Measurements from ENCODE around the gene NR5A2. TPM values are rescaled to one million over a fixed set of nuclear protein-coding genes. Genes with fewer than 3 reads are reported as not detected.
A peak's percentile ranks its signal among the peaks of the same experiment; 100 is the strongest.

NR5A2 gene
- total and polyA plus RNA-seq, 7 experiments from 2014 or later: 0.10 TPM; not detected in 6

DNA sequence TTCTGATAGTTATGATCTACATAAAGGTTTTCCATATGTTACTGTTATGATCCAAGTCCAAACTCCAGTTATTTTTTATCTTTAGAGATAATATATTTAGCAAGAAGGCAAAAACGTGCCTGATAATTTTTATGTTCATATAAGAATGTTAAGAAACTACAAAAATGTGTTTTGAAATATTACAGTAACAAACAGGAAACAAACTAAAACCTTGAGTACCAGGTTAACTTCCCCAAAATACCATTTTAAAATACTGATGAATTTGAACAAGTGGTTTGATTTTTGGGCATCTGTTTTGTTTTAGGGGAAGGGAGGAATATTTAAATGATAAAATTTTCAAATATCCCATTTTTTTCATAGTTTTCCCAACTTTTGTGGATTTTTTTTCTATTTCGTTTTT is 124.8 kb downstream of the NR5A2 start:
- peaks cover 0 to 5% (median 0%) of the 10 kb centered on the region in 11 donors for H3K9me3 Mint-ChIP-seq
- H3K36me3 ChIP-seq (ENCODE audit: control insufficient read depth in 2 of 3, insufficient read depth in 3 of 3, low read length in 3 of 3): no peaks in the 10 kb centered on the region
- peaks cover 27 to 30% of the 10 kb centered on the region in 2 donors for H3K4me1 ChIP-seq (ENCODE audit: control insufficient read depth in 2 of 2, insufficient read depth in 2 of 2, low read length in 2 of 2)
- H3K4me1 Mint-ChIP-seq: peaks cover 18 to 54% (median 29%) of the 10 kb centered on the region in 7 donors
- H3K27me3 Mint-ChIP-seq: peaks cover 0 to 2% (median 0%) of the 10 kb centered on the region in 5 donors
- ATAC-seq: no peak
- ChIA-PET CTCF (no interaction called here), POLR2A (no interaction called here)
- H3K9me3 ChIP-seq (ENCODE audit: control insufficient read depth in 2 of 3, low read length in 3 of 3): no peaks in the 10 kb centered on the region
- H3K36me3 Mint-ChIP-seq: peaks cover 0 to 11% (median 0%) of the 10 kb centered on the region in 5 donors
- no peaks in the 10 kb centered on the region for H3K27me3 ChIP-seq (ENCODE audit: control insufficient read depth in 2 of 2, insufficient read depth in 2 of 2, low read length in 2 of 2)
- peak overlapping the region in 7 of 9 donors; percentile 74 to 99 (median 85) for H3K27ac Mint-ChIP-seq
- DNase-seq: no peak
- H3K27ac ChIP-seq (ENCODE audit: low read depth, low read length): no peak overlapping the region
- intact Hi-C loops (cut with micrococcal nuclease): loop anchor here (5.0 to 10.0 kb wide), 7 partner anchors 90 to 872 kb away; partner anchors contain the start of genes KIF21B (in 1 of the 2) and ZNF281 (in 1 of the 2)
- no peak overlapping the region for H3K4me3 ChIP-seq (ENCODE audit: low read length)
- H3K4me3 Mint-ChIP-seq: peak overlapping the region in 1 of 10 donors; percentile 69

DNA sequence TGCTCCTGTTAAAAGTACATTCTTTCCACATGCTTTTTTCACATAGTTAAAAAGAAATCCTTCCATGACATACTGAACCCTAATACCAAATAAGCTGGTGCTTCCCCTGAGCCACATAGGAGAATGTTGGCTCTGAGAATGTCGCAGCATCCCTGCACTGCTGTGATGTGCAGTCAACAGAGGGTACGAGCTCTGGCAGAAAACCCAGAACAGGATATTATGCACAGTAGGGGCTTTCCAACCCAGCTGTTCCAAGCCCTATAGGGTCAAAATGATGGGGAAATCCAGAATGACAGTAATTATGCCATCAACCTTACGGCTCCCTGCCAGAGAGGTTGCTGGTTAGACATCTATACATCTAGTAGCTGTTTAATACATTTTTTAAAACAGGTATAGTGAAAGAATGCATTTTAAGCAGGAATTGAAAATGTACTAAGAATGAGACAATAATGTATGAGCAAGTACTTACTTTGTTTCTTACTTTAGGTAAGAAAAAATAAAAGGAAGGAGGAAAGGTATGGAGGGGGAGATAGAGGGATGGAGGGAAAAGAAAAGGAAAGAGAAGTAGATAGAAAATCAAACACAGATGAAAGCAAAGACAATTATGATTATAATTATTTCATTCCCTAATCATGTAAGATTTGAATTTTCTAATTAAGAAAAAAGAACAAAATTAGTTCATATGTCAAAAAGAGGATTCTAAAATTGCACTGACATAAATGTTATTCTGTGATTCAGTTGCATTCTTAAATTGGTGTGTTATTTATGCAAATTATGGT is 126.0 kb downstream of the NR5A2 start:
- Mint-ChIP-seq H3K4me3 (peak overlapping the region; percentile 16 to 83 (median 63)), H3K27ac (peak overlapping the region; percentile 74 to 99 (median 90)), H3K4me1 (peaks cover 18 to 54% (median 29%) of the 10 kb centered on the region in 7 donors), H3K27me3 (peaks cover 0 to 2% (median 0%) of the 10 kb centered on the region in 5 donors), H3K9me3 (peaks cover 0 to 5% (median 0%) of the 10 kb centered on the region in 11 donors), H3K36me3 (peaks cover 0 to 11% (median 0%) of the 10 kb centered on the region in 5 donors)
- Histone ChIP-seq H3K4me3 (ENCODE audit: low read length) (no peak overlapping the region), H3K9me3 (ENCODE audit: control insufficient read depth in 2 of 3, low read length in 3 of 3) (no peaks in the 10 kb centered on the region), H3K36me3 (ENCODE audit: control insufficient read depth in 2 of 3, insufficient read depth in 3 of 3, low read length in 3 of 3) (no peaks in the 10 kb centered on the region), H3K27ac (ENCODE audit: low read depth, low read length) (peak overlapping the region; percentile 64), H3K27me3 (ENCODE audit: control insufficient read depth in 2 of 2, insufficient read depth in 2 of 2, low read length in 2 of 2) (no peaks in the 10 kb centered on the region), H3K4me1 (ENCODE audit: control insufficient read depth in 2 of 2, insufficient read depth in 2 of 2, low read length in 2 of 2) (peaks cover 27 to 30% of the 10 kb centered on the region in 2 donors)
- POLR2A ChIA-PET: interaction anchor here (0.6 to 1.1 kb wide), 4 partner anchors 39 to 376 kb away, joined by 3 to 4 read pairs (median 3); no protein-coding TSS in a partner anchor
- peak in 7 of 9 donors; percentile 10 to 72 (median 53) for DNase-seq
- intact Hi-C loops (cut with micrococcal nuclease): loop anchor here (1.0 to 10.0 kb wide), 12 partner anchors 9 to 871 kb away; partner anchors contain the start of genes ZNF281 (in 2 of the 2) and KIF21B (in 1 of the 2)
- CTCF ChIA-PET: interaction anchor here (0.7 to 1.4 kb wide), 4 partner anchors 10 to 149 kb away, joined by 3 to 4 read pairs (median 3); no protein-coding TSS in a partner anchor
- ATAC-seq: peak; percentile 89

DNA sequence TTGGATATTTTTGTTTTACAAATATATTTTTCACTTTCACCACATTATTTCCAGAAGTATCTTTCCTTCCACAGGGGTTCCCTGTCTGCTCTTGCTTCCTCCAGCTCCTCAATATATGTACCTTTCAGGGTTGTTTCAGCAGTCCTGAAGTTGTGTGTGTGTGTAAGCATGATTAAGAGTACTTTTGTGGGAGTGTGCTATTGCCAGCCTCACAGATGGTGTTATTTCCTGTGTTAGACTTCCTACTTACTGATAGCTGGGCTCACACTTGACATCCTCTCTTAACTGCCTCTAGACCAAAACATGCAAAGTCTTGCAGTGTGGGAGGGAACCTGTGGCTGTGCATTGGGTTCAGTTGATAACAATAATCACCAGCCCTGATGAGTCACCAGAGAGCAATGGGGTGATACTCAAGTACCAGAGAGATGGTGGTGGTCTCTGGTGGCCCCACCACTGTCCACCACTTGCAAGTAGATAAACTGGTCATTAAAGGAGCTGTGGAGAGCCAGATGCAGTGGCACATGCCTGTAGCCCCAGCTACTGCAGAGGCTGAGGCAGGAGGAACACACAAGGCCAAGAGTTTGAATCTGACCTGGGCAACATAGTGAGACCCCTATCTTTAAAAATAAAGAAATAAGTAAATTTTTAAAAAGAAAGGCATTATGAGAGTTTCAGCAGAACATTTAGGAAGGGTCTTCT is 126.7 kb downstream of the NR5A2 start:
- Mint-ChIP-seq H3K4me3 (peak overlapping the region; percentile 45 to 87 (median 67)), H3K4me1 (peaks cover 18 to 54% (median 29%) of the 10 kb centered on the region in 7 donors), H3K36me3 (peaks cover 0 to 11% (median 0%) of the 10 kb centered on the region in 5 donors), H3K27ac (peak overlapping the region; percentile 74 to 99 (median 89)), H3K27me3 (peaks cover 0 to 2% (median 0%) of the 10 kb centered on the region in 5 donors), H3K9me3 (peaks cover 0 to 5% (median 0%) of the 10 kb centered on the region in 11 donors)
- Histone ChIP-seq H3K4me3 (ENCODE audit: low read length) (no peak overlapping the region), H3K36me3 (ENCODE audit: control insufficient read depth in 2 of 3, insufficient read depth in 3 of 3, low read length in 3 of 3) (no peaks in the 10 kb centered on the region), H3K9me3 (ENCODE audit: control insufficient read depth in 2 of 3, low read length in 3 of 3) (no peaks in the 10 kb centered on the region), H3K27me3 (ENCODE audit: control insufficient read depth in 2 of 2, insufficient read depth in 2 of 2, low read length in 2 of 2) (no peaks in the 10 kb centered on the region), H3K4me1 (ENCODE audit: control insufficient read depth in 2 of 2, insufficient read depth in 2 of 2, low read length in 2 of 2) (peaks cover 27 to 30% of the 10 kb centered on the region in 2 donors), H3K27ac (ENCODE audit: low read depth, low read length) (peak overlapping the region; percentile 64)
- CTCF ChIA-PET: interaction anchor here (1.3 to 1.4 kb wide), 3 partner anchors 16 to 148 kb away, joined by 3 to 4 read pairs (median 3); no protein-coding TSS in a partner anchor
- ATAC-seq: peak; percentile 88
- intact Hi-C loops (cut with micrococcal nuclease): loop anchor here (1.0 to 10.0 kb wide), 10 partner anchors 8 to 871 kb away; partner anchors contain the start of genes KIF21B (in 1 of the 2) and ZNF281 (in 1 of the 2)
- peak in 8 of 9 donors; percentile 26 to 65 (median 50) for DNase-seq
- POLR2A ChIA-PET: interaction anchor here (0.6 to 1.1 kb wide), 5 partner anchors 9 to 148 kb away, joined by 3 read pairs; no protein-coding TSS in a partner anchor

DNA sequence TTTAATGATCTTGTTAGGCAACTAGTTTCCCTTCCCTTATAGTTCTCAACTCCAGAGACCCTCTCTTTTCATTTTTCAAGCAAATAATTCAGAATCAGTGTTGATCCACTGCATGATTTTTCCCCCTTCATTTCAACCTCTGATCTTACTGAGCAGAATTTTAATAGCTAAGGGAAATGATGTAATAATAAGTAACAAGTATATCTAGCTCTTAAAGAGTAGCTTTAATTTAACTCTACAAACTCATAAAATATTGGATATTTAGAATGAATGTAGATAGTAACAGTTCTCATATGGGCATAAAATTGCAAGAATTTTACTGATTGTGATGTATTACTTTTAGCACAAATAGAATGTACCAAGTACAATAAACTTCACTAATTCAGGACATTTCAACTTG is 130.2 kb downstream of the NR5A2 start:
- peaks cover 0 to 5% (median 0%) of the 10 kb centered on the region in 11 donors for H3K9me3 Mint-ChIP-seq
- no peak overlapping the region for H3K27ac Mint-ChIP-seq
- intact Hi-C loops (cut with micrococcal nuclease): loop anchor here in 1 of 2 donors (10.0 kb wide), 1 partner anchor 867 kb away; the partner anchor contains the start of gene KIF21B
- ChIA-PET CTCF (interaction anchor here (0.6 kb wide), 1 partner anchor 105 kb away, joined by 3 read pairs; no protein-coding TSS in a partner anchor), POLR2A (no interaction called here)
- Histone ChIP-seq H3K27me3 (ENCODE audit: control insufficient read depth in 2 of 2, insufficient read depth in 2 of 2, low read length in 2 of 2) (no peaks in the 10 kb centered on the region), H3K27ac (ENCODE audit: low read depth, low read length) (no peak overlapping the region), H3K4me1 (ENCODE audit: control insufficient read depth in 2 of 2, insufficient read depth in 2 of 2, low read length in 2 of 2) (peaks cover 23% of the 10 kb centered on the region in 2 donors), H3K36me3 (ENCODE audit: control insufficient read depth in 2 of 3, insufficient read depth in 3 of 3, low read length in 3 of 3) (no peaks in the 10 kb centered on the region), H3K4me3 (ENCODE audit: low read length) (no peak overlapping the region), H3K9me3 (ENCODE audit: control insufficient read depth in 2 of 3, low read length in 3 of 3) (no peaks in the 10 kb centered on the region)
- DNase-seq (no peak), ATAC-seq (no peak)
- H3K4me1 Mint-ChIP-seq: peaks cover 16 to 28% (median 24%) of the 10 kb centered on the region in 7 donors
- peaks cover 0 to 11% (median 0%) of the 10 kb centered on the region in 5 donors for H3K36me3 Mint-ChIP-seq
- H3K4me3 Mint-ChIP-seq: no peak overlapping the region
- peaks cover 0 to 4% (median 0%) of the 10 kb centered on the region in 5 donors for H3K27me3 Mint-ChIP-seq

DNA sequence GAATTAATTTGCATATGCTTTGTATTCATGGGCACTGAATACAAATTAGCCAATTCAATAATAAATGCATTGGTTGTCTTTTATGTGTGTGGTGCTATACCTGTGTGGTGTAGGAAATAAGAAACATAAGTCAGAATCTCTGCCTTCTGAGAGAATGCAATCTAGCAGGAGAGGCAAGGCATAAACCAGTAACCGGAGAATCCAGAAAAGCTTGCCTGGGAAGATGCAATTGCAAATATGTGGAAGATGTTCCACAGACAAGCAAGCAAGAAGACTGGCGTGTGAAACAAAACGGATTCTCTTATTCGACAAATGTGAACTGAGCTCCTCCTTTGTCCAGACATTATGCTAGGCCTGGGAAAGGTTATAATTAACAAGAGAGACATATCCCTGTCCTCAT is 134.3 kb downstream of the NR5A2 start:
- DNase-seq (no peak), ATAC-seq (no peak)
- H3K4me1 ChIP-seq (ENCODE audit: control insufficient read depth in 2 of 2, insufficient read depth in 2 of 2, low read length in 2 of 2): no peaks in the 10 kb centered on the region
- H3K36me3 ChIP-seq (ENCODE audit: control insufficient read depth in 2 of 3, insufficient read depth in 3 of 3, low read length in 3 of 3): no peaks in the 10 kb centered on the region
- POLR2A ChIA-PET: no interaction called here
- intact Hi-C loops (cut with micrococcal nuclease): loop anchor here in 1 of 2 donors (1.0 kb wide), 1 partner anchor 8 kb away; no protein-coding TSS in a partner anchor
- no peaks in the 10 kb centered on the region for H3K9me3 ChIP-seq (ENCODE audit: control insufficient read depth in 2 of 3, low read length in 3 of 3)
- CTCF ChIA-PET: interaction anchor here (1.4 kb wide), 1 partner anchor 8 kb away, joined by 4 read pairs; no protein-coding TSS in a partner anchor
- Mint-ChIP-seq H3K4me3 (no peak overlapping the region), H3K27me3 (peaks cover 0 to 3% (median 0%) of the 10 kb centered on the region in 5 donors), H3K36me3 (peaks cover 0 to under 1% (median 0%) of the 10 kb centered on the region in 5 donors), H3K4me1 (peaks cover 0 to 2% (median 0%) of the 10 kb centered on the region in 7 donors), H3K9me3 (peaks cover 0 to 3% (median 0%) of the 10 kb centered on the region in 11 donors), H3K27ac (no peak overlapping the region)
- no peak overlapping the region for H3K4me3 ChIP-seq (ENCODE audit: low read length)
- H3K27me3 ChIP-seq (ENCODE audit: control insufficient read depth in 2 of 2, insufficient read depth in 2 of 2, low read length in 2 of 2): no peaks in the 10 kb centered on the region
- H3K27ac ChIP-seq (ENCODE audit: low read depth, low read length): no peak overlapping the region

Measured in naive thymus-derived CD4-positive, alpha-beta T cell (primary cell).